ENCODE data around the gene TUBG2.
"Not testable (repeated sequence)": the region's sequence is repeated elsewhere in the genome, so short reads cannot be mapped to it uniquely, and the experiment has no call there.

The TUBG2 gene

GRCh38 chr17:42618442-42619150 is 40.5 kb upstream of the TUBG2 start:
- Histone ChIP-seq H3K36me3 (peaks cover 26% of the 10 kb centered on the region), H3K27ac (peak overlapping the region; percentile 32), H3K27me3 (ENCODE audit: insufficient read depth, low read depth, severe bottlenecking) (no peaks in the 10 kb centered on the region), H3K9me3 (ENCODE audit: severe bottlenecking) (no peaks in the 10 kb centered on the region), H3K4me3 (ENCODE audit: low read depth, low read length) (no peak overlapping the region)
- peak; percentile 69 for TF ChIP-seq CTCF (IDR thresholded peaks at IDR 0.05; ENCODE audit: low read depth, low read length)
- DNase-seq = peak; percentile 87

GRCh38 chr17:42621987-42622386 is 37.1 kb upstream of the TUBG2 start:
- not testable (repeated sequence) for H3K4me3 ChIP-seq (ENCODE audit: low read depth, low read length); H3K9me3 ChIP-seq (ENCODE audit: severe bottlenecking); H3K27ac ChIP-seq; H3K27me3 ChIP-seq (ENCODE audit: insufficient read depth, low read depth, severe bottlenecking); H3K36me3 ChIP-seq; DNase-seq

GRCh38 chr17:42623271-42623670 is 35.8 kb upstream of the TUBG2 start:
- no peak for TF ChIP-seq CTCF (IDR thresholded peaks at IDR 0.05; ENCODE audit: low read depth, low read length)
- Histone ChIP-seq H3K27ac (no peak overlapping the region), H3K9me3 (ENCODE audit: severe bottlenecking) (no peaks in the 10 kb centered on the region), H3K27me3 (ENCODE audit: insufficient read depth, low read depth, severe bottlenecking) (no peaks in the 10 kb centered on the region), H3K4me3 (ENCODE audit: low read depth, low read length) (no peak overlapping the region), H3K36me3 (no peaks in the 10 kb centered on the region)
- no peak for DNase-seq

- no peak overlapping the region for H3K4me3 ChIP-seq (ENCODE audit: low read depth, low read length)
- DNase-seq = no peak
- no peak overlapping the region for H3K27ac ChIP-seq
- no peaks in the 10 kb centered on the region for H3K36me3 ChIP-seq
- no peaks in the 10 kb centered on the region for H3K27me3 ChIP-seq (ENCODE audit: insufficient read depth, low read depth, severe bottlenecking)
- peak; percentile 43 for TF ChIP-seq CTCF (IDR thresholded peaks at IDR 0.05; ENCODE audit: low read depth, low read length)
- no peaks in the 10 kb centered on the region for H3K9me3 ChIP-seq (ENCODE audit: severe bottlenecking)
These were observed 35.1 kb upstream of the TUBG2 start for GRCh38 chr17:42623732-42624596.

- not testable (repeated sequence) for H3K27me3 ChIP-seq (ENCODE audit: insufficient read depth, low read depth, severe bottlenecking); H3K36me3 ChIP-seq; H3K27ac ChIP-seq; H3K9me3 ChIP-seq (ENCODE audit: severe bottlenecking); H3K4me3 ChIP-seq (ENCODE audit: low read depth, low read length); DNase-seq
These were observed 31.9 kb upstream of the TUBG2 start for GRCh38 chr17:42627032-42627764.

GRCh38 chr17:42629411-42630009 is 29.6 kb upstream of the TUBG2 start:
- no peak for DNase-seq
- TF ChIP-seq CTCF (IDR thresholded peaks at IDR 0.05; ENCODE audit: low read depth, low read length) = no peak
- no peaks in the 10 kb centered on the region for H3K27me3 ChIP-seq (ENCODE audit: insufficient read depth, low read depth, severe bottlenecking)

More at GRCh38 chr17:42629411-42630009, 29.6 kb upstream of the TUBG2 start:
- Histone ChIP-seq H3K36me3 (no peaks in the 10 kb centered on the region), H3K9me3 (ENCODE audit: severe bottlenecking) (no peaks in the 10 kb centered on the region), H3K4me3 (ENCODE audit: low read depth, low read length) (no peak overlapping the region), H3K27ac (no peak overlapping the region)

Measured in WERI-Rb-1 (cell line).